Motor neuron (in vitro differentiated cells): ENCODE data around the gene GPR155. TPM values are rescaled to one million over a fixed set of nuclear protein-coding genes. Genes with fewer than 3 reads are reported as not detected.
"Not testable (repeated sequence)": the region's sequence is repeated elsewhere in the genome, so short reads cannot be mapped to it uniquely, and the experiment has no call there.

Experiments
- ATAC-seq, 8 experiments: fragments of 200-7000 bp; cut with Tn5 transposase; replicated peaks in 6 of 8; 2 replicates each; pipeline ENCODE4 v1.8.0; 2021; ENCODE audit warnings: mild to moderate bottlenecking in 8 of 8, moderate library complexity in 8 of 8
- H3K27ac ChIP-seq, 2 donors: fragments of 250-450 bp; sonication (Bioruptor Pico); 2 replicates each; pipeline ENCODE4 v1.9.0; 2021; ENCODE audit warnings: antibody characterized with exemption in 2 of 2, mild to moderate bottlenecking in 2 of 2, moderate library complexity in 1 of 2
- H3K4me1 ChIP-seq, 2 donors: fragments of 250-450 bp; sonication (Bioruptor Pico); replicated peaks in 1 of 2; 2 replicates each; pipeline ENCODE4 v1.6.1; 2021; ENCODE audit warnings: antibody characterized with exemption in 2 of 2, mild to moderate bottlenecking in 2 of 2, moderate library complexity in 1 of 2
- H3K4me3 ChIP-seq, 5 donors: fragments of 250-450 bp; sonication (Bioruptor Pico); 2 replicates each; pipeline ENCODE4 v1.9.0; 2021; ENCODE audit warnings: antibody characterized with exemption in 5 of 5, mild to moderate bottlenecking in 5 of 5, moderate library complexity in 4 of 5
- WGBS, 10 experiments: fragments of 450-650 bp; shearing (Covaris generic); methylation state at CpG; one replicate each; pipeline ENCODE4 v1.0.0; 2022; 5-methylcytosine and 5-hydroxymethylcytosine counted together
- in situ Hi-C, 9 experiments: fragments of 400-800 bp; cut with MboI; loops; one replicate each; pipeline ENCODE4 v1.15.0; 2021; ENCODE audit warnings: low sequenced_read_pairs in 9 of 9, low pct_unique_long_range_greater_than_20kb in 2 of 9; ENCODE audit not compliant: unreplicated experiment in 9 of 9
- total RNA-seq, 8 experiments: library from RNA; unstranded; fragments of 300-600 nt; gene quantifications; 2 replicates each; pipeline versions ENCODE4 v1.2.3 to v1.2.4, GENCODE V29; 2022

The GPR155 gene
- total RNA-seq, 8 experiments from 2014 or later, result 1.6 to 15.3 (median 4.6) TPM

- Histone ChIP-seq H3K4me3 (peak overlapping the region; percentile 61 to 84 (median 72)), H3K27ac (no peak overlapping the region), H3K4me1 (peaks cover 7 to 8% of the 10 kb centered on the region in 2 donors)
- WGBS, 10 experiments, result 5 to 66% (median 39%) methylated on average over 2 to 14 of the region's 23 CpGs; no CpG with 5 or more reads in 1 of the 10 experiments
- ATAC-seq, result peak; percentile 13 to 32 (median 22)
- in situ Hi-C loops, result no loop called here
Observed at GRCh38 chr2:174485788-174486562, 854 bp downstream of the GPR155 start.

GRCh38 chr2:174485045-174485444, 1.8 kb downstream of the GPR155 start:
- ATAC-seq, H3K4me1 ChIP-seq, H3K27ac ChIP-seq, H3K4me3 ChIP-seq, in situ Hi-C loops: not testable (repeated sequence)
- WGBS, 10 experiments, result 13 to 93% (median 84%) methylated on average over 1 to 9 of the region's 9 CpGs; no CpG with 5 or more reads in 1 of the 10 experiments

- in situ Hi-C loops, result no loop called here
- WGBS, 10 experiments, result 83 to 100% (median 100%) methylated on average over 1 of the region's 2 CpGs; no CpG with 5 or more reads in 5 of the 10 experiments
- H3K4me3 ChIP-seq, result no peak overlapping the region
- H3K27ac ChIP-seq, result no peak overlapping the region
- no peak for ATAC-seq
- peaks cover 7 to 8% of the 10 kb centered on the region in 2 donors for H3K4me1 ChIP-seq
Observed at GRCh38 chr2:174484573-174484972, 2.3 kb downstream of the GPR155 start.

DNA sequence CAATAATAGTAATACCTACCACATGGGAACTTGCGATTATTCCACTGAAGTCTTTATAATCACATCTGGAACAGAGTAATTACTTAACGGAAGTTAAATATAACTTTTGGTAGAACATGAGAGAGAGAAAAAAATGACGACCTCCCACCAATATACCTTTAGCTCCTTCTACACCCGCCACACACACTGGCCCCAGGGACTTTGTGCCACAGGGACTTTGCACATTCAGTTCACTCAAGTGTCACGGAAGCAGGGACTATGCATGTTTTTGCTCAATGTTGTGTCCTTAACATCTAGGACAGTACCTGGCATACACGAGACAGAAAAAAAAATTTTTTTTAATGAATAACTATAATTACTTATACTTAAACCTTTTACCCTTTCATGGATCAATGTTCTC, 4.0 kb downstream of the GPR155 start:
- no peak for ATAC-seq
- no peak overlapping the region for H3K4me3 ChIP-seq
- WGBS, 10 experiments, result 82 to 100% (median 88%) methylated on average over 2 to 5 of the region's 6 CpGs; no CpG with 5 or more reads in 1 of the 10 experiments
- H3K27ac ChIP-seq, result no peak overlapping the region
- peaks cover 6 to 8% of the 10 kb centered on the region in 2 donors for H3K4me1 ChIP-seq
- in situ Hi-C loops, result no loop called here

DNA sequence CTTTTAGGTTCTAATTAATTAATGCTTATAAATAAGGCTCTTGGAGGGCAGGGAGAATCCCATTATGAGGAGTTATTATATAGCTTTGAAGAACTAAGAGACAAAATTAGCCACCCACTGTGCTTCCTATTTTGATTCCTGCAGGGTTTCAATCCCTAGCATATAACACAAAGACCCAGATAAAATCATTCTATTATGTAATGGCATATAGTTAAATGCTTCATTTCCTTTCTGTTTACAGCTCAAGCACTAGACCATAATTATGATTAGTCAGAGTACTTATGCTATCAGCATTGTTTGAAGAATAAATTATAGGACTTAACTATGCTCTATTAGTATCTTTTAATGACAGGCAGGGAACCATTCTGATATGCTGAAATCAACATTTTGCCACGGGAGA, 9.1 kb downstream of the GPR155 start:
- WGBS, 10 experiments, result 50 to 100% (median 80%) methylated on average over 1 of the region's 1 CpG; no CpG with 5 or more reads in 1 of the 10 experiments
- no peak for ATAC-seq
- Histone ChIP-seq H3K27ac (no peak overlapping the region), H3K4me1 (no peaks in the 10 kb centered on the region), H3K4me3 (no peak overlapping the region)
- in situ Hi-C loops, result no loop called here

- 33 to 100% (median 87%) methylated on average over 1 to 3 of the region's 3 CpGs for WGBS, 10 experiments
- no peak overlapping the region for H3K4me3 ChIP-seq
- ATAC-seq, result no peak
- H3K4me1 ChIP-seq, result no peaks in the 10 kb centered on the region
- in situ Hi-C loops, result loop anchor here in 3 of 9 experiments (25.0 kb wide), 1 partner anchor 214 kb away; no protein-coding TSS in a partner anchor
- H3K27ac ChIP-seq, result no peak overlapping the region
Observed at GRCh38 chr2:174473796-174474195, 13.0 kb downstream of the GPR155 start.

DNA sequence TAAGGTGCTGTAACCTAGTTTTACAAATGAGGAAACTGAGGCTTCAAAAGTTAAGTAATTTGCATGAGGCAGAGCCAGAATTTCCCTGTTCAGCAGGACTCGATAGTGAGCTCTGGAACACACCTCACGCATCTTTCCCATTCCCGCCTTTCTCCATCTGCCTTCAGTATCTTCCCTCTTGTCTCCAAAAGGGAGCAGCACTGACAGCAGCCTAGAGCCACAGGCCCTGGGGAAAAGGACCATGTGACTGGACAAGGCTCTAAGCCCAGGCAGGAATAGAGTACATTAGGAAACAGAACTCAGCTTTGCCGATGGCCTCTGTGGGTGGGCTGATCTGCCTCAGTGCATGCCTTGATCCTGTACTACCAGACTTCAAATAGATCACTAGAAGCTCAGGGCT, 21.5 kb downstream of the GPR155 start:
- in situ Hi-C loops, result loop anchor here in 3 of 9 experiments (25.0 kb wide), 1 partner anchor 222 kb away; no protein-coding TSS in a partner anchor
- no peak overlapping the region for H3K27ac ChIP-seq
- 62 to 100% (median 90%) methylated on average over 1 to 4 of the region's 4 CpGs; no CpG with 5 or more reads in 2 of the 10 experiments for WGBS, 10 experiments
- H3K4me1 ChIP-seq, result peaks cover 0 to 2% of the 10 kb centered on the region in 2 donors
- ATAC-seq, result peak in 3 of 8 experiments; percentile 19 to 64 (median 21)
- no peak overlapping the region for H3K4me3 ChIP-seq

GRCh38 chr2:174461221-174461620, 25.6 kb downstream of the GPR155 start:
- in situ Hi-C loops, result loop anchor here in 3 of 9 experiments (25.0 kb wide), 1 partner anchor 226 kb away; no protein-coding TSS in a partner anchor
- Histone ChIP-seq H3K27ac (no peak overlapping the region), H3K4me1 (peaks cover 0 to 2% of the 10 kb centered on the region in 2 donors), H3K4me3 (no peak overlapping the region)
- ATAC-seq, result no peak
- WGBS, 10 experiments, result 10 to 95% (median 67%) methylated on average over 1 of the region's 1 CpG; no CpG with 5 or more reads in 2 of the 10 experiments

DNA sequence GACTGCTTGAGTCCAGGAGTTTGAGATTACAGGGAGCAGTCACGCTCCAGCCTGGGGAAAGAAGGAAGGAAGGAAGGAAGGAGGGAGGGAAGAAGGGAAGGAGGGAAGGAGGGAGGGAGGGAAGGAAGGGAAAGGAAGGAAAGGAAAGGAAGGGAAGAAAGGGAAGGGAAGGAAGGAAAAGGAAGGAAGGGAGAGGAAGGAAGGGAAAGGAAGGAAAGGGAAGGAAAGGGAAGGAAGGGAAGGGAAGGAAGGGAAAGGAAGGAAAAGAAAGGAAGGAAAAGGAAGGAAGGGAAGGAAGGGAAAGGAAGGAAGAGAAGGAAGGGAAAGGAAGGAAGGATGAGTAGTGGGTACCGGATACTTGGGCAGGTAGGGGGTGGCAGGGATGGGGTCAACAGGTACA, 32.3 kb downstream of the GPR155 start:
- Histone ChIP-seq H3K4me3 (no peak overlapping the region), H3K4me1 (no peaks in the 10 kb centered on the region), H3K27ac (no peak overlapping the region)
- WGBS, 10 experiments, result 67 to 100% (median 100%) methylated on average over 1 of the region's 2 CpGs; no CpG with 5 or more reads in 7 of the 10 experiments
- ATAC-seq, result no peak
- in situ Hi-C loops, result loop anchor here in 3 of 9 experiments (25.0 kb wide), 1 partner anchor 233 kb away; no protein-coding TSS in a partner anchor

GRCh38 chr2:174450021-174450816, 36.6 kb downstream of the GPR155 start:
- Histone ChIP-seq H3K27ac (no peak overlapping the region), H3K4me3 (no peak overlapping the region), H3K4me1 (no peaks in the 10 kb centered on the region)
- ATAC-seq, result no peak
- in situ Hi-C loops, result loop anchor here in 3 of 9 experiments (25.0 kb wide), 1 partner anchor 237 kb away; no protein-coding TSS in a partner anchor
- WGBS, 10 experiments, result 0 to 100% (median 85%) methylated on average over 1 to 3 of the region's 4 CpGs; no CpG with 5 or more reads in 2 of the 10 experiments

DNA sequence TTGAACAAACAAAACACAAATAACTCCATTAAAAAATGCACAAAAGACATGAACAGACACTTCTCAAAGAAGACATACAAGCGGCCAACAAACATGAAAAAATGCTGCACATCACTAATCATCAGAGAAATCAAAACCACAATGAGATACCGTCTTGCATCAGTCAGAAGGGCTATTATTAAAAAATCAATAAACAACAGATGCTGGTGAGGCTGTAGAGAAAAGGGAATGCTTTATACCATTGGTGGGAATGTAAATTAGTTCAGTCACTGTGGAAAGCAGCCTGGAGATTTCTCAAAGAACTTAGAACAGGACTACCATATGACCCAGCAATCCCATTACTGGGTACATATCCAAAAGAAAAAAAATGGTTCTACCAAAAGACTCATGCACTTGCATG, 37.8 kb downstream of the GPR155 start:
- Histone ChIP-seq H3K4me1 (no peaks in the 10 kb centered on the region), H3K27ac (no peak overlapping the region), H3K4me3 (no peak overlapping the region)
- in situ Hi-C loops, result no loop called here
- 33 to 100% (median 87%) methylated on average over 1 to 2 of the region's 2 CpGs for WGBS, 10 experiments
- ATAC-seq, result peak in 1 of 8 experiments; percentile 23

DNA sequence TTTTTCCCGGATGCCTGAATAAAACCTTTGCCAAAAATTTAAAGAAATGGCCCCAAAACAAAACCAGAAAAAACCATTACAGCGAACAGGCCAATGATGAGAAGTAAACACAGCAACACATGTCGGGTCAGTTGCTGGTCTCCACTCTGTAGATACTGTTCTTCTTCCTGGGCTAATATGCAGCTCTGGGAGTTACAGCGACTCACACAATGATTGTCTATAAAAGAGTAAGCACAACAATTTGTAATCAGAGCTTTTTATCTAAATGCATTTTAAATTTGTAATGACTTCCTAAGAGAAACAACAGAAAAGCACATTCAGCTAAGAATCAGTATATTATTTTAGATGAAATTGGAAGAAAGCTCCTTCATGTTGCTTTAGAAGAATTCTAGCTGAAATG, 40.3 kb downstream of the GPR155 start:
- ATAC-seq, result no peak

DNA sequence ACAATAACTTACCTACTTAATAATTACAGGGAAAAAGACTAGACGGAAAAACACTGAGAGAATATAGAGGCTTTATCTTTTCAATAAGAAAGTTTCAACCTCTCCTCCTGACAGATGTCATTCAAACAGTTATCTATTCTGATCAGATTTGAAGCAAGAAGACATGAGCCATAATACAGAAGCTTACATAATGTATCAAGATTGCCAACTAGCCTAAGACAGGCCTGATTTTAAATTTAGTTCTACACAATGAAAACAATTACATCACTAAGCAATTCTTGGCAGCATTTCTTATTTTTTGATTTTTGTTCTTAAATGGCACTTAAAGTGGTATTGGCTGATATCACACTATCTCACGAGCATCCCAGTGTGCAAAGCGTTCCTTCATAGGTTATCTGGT, 41.6 kb downstream of the GPR155 start:
- H3K27ac ChIP-seq, result no peak overlapping the region
- no peaks in the 10 kb centered on the region for H3K4me1 ChIP-seq
- in situ Hi-C loops, result no loop called here
- no peak overlapping the region for H3K4me3 ChIP-seq
- WGBS, 10 experiments, result 70 to 100% (median 93%) methylated on average over 2 to 3 of the region's 3 CpGs; no CpG with 5 or more reads in 1 of the 10 experiments
- no peak for ATAC-seq

More for the DNA sequence above, 40.3 kb downstream of the GPR155 start:
- 74 to 100% (median 85%) methylated on average over 1 to 4 of the region's 4 CpGs; no CpG with 5 or more reads in 1 of the 10 experiments for WGBS, 10 experiments
- H3K4me1 ChIP-seq, result no peaks in the 10 kb centered on the region
- no peak overlapping the region for H3K4me3 ChIP-seq
- no peak overlapping the region for H3K27ac ChIP-seq
- in situ Hi-C loops, result no loop called here
